Fibroblast of skin of scalp (primary cell): ENCODE results near the gene ANGPTL3. TPM values are rescaled to one million over a fixed set of nuclear protein-coding genes. Genes with fewer than 3 reads are reported as not detected.
"Not testable (repeated sequence)": the region's sequence is repeated elsewhere in the genome, so short reads cannot be mapped to it uniquely, and the experiment has no call there.

Experiments used
- DNase-seq: peaks from one replicate; pipeline ENCODE4 v3.0.0-alpha.2; 2013
- polyA plus RNA-seq, 2 experiments: library from polyadenylated mRNA; unstranded; fragments of 120-200 nt; gene quantifications; one replicate each; pipeline ENCODE4 v1.2.1, GENCODE V29; 2013; ENCODE audit not compliant: insufficient read length in 2 of 2

Gene ANGPTL3, protein sequence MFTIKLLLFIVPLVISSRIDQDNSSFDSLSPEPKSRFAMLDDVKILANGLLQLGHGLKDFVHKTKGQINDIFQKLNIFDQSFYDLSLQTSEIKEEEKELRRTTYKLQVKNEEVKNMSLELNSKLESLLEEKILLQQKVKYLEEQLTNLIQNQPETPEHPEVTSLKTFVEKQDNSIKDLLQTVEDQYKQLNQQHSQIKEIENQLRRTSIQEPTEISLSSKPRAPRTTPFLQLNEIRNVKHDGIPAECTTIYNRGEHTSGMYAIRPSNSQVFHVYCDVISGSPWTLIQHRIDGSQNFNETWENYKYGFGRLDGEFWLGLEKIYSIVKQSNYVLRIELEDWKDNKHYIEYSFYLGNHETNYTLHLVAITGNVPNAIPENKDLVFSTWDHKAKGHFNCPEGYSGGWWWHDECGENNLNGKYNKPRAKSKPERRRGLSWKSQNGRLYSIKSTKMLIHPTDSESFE
- polyA plus RNA-seq (2013, experiment 1 of 2; ENCODE audit: insufficient read length), result 0.10 TPM
- 0.16 TPM for polyA plus RNA-seq (2013, experiment 2 of 2; ENCODE audit: insufficient read length)

DNA sequence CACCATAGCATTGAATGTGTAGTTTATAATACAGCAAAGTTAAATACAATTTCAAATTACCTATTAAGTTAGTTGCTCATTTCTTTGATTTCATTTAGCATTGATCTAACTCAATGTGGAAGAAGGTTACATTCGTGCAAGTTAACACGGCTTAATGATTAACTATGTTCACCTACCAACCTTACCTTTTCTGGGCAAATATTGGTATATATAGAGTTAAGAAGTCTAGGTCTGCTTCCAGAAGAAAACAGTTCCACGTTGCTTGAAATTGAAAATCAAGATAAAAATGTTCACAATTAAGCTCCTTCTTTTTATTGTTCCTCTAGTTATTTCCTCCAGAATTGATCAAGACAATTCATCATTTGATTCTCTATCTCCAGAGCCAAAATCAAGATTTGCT, at the start of gene ANGPTL3:
ANGPTL3 (plus strand) TSS at position 240 of the 400 bp plus-strand sequence; CDS start at position 287, 47 bp downstream.
- no peak for DNase-seq

DNA sequence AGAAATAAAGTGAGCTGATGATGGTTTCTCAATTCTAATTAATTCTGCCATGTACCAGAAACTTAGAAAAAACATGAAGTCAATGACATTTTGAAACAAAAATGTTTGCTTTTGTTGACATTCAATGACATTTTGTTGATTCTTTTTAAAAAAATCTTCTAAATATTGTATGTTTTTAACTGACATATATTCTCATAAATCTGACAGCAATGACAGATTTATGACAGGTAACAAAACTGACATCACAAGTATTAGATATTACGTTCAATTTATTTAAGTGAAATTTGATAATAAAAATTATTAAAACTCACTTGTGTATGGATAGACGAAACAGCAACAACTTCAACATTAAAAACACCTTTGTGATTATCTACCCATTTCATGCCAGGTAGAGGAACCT, 36.0 kb upstream of the ANGPTL3 start:
- no peak for DNase-seq

DNA sequence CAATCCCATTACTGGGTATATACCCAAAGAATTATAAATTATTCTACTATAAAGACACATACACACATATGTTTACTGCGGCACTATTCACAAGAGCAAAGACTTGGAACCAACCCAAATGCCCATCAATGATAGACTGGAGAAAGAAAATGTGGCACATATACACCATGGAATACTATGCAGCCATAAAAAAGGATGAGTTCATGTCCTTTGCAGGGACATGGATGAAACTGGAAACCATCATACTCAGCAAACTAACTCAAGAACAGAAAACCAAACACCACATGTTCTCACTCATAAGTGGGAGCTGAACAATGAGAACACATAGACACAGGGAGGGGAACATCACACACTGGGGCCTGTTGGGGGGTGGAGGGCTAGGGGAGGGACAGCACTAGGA, 30.1 kb upstream of the ANGPTL3 start:
- DNase-seq, result not testable (repeated sequence)

DNA sequence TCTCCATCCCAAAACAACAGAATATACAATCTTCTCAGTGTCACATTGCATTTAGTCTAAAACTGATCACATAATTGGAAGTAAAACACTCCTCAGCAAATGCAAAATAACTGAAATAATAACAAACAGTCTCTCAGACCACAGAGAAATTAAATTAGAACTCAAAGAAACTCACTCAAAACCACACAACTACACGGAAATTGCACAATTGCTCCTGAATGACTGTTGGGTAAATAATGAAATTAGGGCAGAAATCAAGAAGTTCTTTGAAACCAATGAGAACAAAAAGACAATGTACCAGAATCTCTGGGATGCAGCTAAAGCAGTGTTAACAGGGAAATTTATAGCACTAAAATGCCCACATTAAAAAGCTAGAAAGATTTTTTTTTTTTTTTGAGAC, 29.4 kb upstream of the ANGPTL3 start:
- DNase-seq, result not testable (repeated sequence)

DNA sequence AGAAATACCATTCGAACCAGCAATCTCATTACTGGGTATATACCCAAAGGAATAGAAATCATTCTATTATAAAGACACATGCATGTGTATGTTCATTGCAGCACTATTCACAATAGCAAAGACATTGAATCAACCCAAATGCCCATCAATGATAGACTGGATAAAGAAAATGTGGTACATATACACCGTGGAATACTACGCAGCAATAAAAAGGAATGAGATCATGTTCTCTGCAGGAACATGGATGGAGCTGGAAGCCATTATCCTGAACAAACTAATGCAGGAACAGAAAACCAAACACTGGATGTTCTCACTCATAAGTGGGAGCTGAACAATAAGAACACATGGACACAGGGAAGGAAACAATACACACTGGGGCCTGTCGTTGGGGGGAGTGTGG, 25.8 kb upstream of the ANGPTL3 start:
- not testable (repeated sequence) for DNase-seq

DNA sequence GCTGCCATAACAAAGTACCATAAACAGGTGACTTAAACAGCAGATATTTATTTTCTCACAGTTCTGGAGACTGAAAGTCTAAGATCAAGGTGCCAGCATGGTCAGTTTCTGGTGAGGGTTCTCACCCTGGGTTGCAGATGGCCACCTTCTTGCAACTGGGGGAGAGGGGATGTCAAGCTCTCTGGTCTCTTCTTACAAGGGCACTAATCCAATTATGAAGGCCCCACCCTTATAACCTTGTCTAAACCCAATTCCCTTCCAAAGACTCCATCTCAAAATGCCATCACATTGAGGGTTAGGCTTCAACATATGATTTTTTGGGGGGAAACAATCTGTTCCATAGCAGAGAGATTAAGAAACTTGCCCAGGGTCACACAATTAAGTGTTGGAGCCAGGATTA, 24.8 kb upstream of the ANGPTL3 start:
- DNase-seq, result no peak

DNA sequence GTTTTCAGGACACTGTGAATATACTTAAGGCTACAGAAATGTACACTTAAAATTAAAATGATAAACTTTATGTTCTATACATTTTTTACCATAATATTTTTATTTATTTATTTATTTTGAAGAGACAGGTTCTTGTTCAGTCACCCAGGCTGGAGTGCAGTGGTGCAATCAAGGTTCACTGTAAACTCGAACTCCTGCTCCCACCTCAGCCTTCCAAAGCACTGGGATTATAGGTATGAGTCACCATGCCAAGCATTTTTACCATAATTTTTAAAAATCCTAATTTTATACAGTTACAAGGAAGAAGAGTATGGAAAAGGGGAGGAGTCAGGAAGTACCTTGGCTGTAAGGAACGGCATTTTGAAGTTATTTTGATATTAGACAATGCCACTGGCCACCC, 23.6 kb upstream of the ANGPTL3 start:
- peak; percentile 4 for DNase-seq

DNA sequence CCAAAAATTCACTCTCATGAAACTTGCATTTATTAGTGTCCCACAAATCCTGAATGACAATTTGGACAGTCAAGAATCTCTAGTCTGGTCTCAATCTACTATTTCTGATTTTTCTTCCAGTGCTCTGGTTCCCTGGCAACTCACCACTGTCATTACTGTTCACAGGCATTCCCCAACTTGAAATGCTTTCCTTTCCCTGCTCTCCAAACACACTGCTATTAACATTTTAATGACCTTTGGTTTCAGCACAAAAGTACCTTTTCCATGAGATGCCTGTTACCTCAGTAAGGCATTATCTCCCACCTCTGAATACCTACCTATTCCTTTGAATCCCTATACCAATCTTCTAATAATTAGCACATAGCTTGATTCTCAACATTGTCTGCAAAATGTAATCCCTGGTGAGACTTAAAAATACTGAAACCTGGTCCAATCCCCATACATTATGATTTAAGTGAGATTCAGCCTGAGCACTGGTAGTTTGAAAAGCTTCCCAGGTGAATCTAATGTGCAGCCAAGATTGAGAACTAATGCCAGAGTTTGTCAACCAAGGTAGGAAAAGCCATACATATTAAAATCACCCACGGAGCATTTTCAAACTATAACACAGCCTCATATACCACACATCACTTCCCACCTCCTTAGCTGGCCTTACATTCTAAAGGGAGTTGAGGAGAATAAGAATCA, 11.7 kb upstream of the ANGPTL3 start:
- DNase-seq, result no peak

DNA sequence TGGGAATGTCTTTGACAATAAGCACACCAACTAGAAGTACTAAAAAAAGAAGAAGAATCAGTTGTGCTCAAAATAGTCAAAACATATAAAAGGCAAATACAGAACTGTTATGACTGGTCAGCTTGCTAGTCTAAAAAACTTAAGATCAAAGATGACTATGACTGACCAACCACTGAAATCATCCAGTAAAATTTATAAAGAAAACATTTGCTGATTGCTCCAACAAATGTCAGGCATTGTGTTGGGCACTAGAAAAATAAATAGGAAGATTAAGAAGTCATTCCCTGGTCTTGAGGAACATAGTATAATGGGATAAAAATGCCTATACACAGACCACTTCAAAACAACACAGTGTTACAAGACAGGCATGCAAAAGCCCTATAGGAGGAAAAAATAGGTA, 9.3 kb upstream of the ANGPTL3 start:
- DNase-seq, result peak; percentile 54

DNA sequence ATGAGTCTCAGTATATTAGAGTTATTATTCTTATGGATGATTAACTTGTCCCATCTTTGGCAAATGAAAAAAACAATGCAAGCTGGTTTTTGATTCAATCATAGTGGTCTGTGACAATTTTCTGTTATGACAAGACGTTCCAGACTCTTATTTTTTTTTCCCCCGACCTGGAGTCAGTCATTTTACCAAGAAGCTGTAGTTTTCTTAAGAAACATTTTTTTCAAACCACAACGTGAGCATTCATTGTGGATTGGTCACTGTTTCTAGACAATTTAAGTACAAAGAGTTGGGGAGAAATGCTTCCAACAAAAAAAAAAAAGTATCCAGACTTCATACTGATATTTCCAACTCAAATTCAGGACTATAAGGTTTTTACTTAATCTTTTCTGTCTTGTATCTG, 8.0 kb upstream of the ANGPTL3 start:
- DNase-seq, result peak; percentile 81

DNA sequence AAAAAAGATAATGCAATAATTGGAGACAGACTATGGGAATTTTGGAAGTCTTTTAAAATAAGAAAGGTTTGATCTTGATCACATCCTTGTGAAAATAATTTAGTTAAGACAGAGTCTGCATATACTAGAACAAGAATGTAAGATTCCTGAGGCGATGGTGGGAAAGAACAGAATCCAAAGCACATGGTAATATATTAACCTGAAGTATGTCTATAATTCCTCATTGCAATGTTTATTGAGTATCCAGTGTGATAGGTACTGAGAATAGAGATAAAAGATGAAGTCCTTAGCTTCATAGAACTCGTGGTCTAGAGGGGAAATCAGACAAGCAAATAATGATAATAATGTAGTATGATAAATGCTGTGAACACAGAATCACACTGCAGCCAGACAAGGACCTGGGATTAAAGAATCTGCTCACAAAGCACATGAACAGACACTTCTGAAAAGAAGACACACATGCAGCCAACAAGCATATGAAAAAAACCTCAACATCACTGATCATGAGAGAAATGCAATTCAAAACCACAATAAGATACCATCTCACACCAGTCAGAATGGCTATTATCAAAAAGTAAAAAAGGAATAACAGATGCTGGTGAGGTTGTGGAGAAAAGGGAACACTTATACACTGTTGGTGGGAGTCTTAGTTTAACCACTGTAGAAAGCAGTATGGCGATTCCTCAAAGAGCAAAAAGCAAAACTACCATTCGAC, 6.9 kb upstream of the ANGPTL3 start:
- DNase-seq, result no peak

DNA sequence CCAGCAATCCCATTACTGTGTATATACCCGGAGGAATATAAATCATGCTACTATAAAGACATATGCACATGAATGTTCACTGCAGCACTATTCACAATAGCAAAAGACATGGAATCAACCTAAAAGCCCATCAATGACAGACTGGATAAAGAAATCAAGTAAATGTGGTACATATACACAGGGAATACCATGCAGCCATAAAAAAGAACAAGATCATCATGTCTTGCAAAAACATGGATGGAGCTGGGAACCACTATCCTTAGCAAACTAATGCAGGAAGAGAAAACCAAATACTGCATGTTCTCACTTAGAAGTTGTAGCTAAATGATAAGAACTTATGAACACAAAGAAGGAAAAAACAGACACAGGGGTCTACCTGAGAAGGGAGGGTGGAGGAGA, 6.4 kb upstream of the ANGPTL3 start:
- DNase-seq, result no peak

DNA sequence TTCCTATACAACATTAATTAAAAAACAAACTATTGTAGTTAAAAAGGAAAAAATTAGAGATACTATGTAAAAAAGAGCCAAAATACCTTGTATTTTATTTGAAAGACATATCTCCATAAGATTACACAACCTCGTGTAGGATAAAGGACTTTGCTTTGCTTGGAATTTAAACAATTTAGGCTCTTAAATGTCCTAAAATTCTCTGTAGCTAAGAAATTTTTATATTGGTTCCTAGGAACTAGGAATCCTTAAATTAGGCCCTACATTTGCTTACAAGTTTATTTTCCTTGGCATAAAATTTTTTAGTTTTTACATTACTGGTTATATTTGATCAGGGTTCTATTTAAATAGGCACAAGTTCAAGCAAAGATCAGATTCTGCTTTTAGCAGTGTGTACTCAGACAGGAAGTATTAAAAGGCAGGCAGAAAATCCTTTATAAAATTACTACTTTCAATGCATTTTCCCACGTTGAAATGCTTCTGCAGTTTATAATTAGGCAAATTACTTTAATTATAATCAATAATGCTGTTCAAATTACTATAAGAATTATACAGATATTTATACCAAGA, 3.4 kb upstream of the ANGPTL3 start:
- peak; percentile 22 for DNase-seq

DNA sequence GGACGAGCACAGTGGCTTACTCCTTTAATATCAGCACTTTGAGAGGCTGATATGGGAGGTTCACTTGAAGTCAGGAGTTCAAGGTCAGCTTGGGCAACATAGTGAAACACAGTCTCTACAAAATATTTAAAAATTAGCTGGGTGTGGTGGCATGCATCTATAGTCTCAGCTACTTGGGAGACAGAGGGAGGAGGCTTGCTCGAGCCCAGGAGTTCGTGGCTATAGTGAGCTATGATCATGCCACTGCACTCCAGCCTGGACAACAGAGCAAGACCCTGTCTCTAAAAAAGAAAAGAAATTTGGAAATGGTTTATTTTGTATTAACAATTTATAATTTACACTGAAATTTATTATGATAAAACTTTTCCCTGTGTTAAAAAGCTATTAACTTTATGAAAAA, 1.7 kb upstream of the ANGPTL3 start:
- no peak for DNase-seq

DNA sequence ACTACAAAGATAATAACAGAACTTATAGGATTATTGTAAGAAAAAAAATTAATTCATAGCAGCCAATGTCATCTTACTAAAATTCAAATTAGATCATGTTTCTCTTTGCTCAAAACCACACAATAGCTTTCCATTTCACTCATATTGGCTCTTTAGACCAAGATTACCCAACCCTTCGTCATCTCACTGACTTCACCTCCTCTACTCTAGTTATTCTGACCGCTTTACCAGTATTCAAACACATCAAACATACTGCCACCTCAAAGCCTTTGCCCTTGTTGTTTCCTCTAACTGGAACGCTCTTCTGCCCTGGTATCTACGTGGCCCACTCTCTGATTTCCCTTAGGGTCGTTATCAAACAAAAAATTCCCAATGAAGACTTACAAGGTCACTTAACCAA, 1.7 kb downstream of the ANGPTL3 start:
- DNase-seq, result peak; percentile 24

DNA sequence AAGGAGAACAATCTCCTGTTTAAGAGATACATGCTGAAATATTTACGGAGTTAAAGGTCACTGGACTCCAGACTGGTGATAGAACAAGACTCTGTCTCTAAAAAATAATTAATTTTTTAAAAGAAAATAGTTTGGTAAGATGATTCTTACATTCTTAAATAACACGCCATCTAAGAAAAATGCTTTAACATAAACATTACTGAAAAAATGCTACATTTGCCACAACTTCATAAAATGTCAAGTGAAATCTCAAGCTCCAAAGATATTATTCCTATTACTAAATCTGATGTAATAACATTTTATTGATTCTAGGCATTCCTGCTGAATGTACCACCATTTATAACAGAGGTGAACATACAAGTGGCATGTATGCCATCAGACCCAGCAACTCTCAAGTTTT, 4.1 kb downstream of the ANGPTL3 start:
- DNase-seq, result peak; percentile 57

DNA sequence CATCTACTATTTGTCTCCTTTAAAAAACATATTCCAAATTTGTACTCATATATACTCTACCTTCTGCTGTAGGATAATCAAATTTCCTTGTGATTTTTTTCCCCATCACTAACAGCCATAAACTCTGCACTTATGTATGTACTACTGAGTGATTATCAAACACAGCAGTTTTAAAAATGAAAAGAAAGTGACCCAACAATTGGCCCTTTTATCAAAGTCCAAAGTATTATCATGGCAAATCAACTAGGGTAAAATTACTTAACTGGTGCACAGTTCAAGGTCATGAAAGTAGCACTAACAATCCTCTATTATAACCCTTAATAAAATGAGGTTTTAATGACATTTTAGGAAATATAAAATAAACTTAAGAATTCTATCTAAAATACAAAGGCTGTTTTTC, 11.6 kb downstream of the ANGPTL3 start:
- no peak for DNase-seq

DNA sequence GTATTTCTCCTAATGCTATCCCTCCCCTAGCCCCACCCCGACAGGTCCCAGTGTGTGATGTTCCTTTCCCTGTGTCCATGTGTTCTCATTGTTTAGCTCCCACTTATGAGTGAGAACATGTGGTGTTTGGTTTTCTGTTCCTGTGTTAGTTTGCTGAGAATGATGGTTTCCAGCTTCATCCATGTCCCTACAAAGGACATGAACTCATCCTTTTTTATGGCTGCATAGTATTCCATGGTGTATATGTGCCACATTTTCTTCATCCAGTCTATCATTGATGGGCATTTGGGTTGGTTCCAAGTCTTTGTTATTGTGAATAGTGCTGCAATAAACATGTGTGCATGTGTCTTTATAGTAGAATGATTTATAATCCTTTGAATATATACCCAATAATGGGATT, 13.3 kb downstream of the ANGPTL3 start:
- not testable (repeated sequence) for DNase-seq

DNA sequence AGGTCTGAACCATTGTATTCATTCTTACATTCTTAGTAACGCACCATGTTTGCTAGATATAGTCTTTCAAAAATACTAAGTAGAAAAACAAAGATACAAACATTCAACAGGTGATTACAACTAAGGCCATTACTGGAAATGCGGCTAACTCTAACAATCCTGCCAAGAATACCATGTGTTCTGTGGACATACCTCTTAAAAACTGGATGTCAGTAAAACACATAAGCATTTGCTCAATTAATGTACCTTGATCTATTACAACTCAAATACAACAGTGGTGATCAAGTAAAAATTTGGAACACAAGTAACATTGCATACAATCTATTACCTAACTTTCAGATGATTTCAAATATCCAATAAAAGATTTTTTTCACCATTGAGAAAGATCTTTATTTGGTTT, 15.4 kb downstream of the ANGPTL3 start:
- no peak for DNase-seq

DNA sequence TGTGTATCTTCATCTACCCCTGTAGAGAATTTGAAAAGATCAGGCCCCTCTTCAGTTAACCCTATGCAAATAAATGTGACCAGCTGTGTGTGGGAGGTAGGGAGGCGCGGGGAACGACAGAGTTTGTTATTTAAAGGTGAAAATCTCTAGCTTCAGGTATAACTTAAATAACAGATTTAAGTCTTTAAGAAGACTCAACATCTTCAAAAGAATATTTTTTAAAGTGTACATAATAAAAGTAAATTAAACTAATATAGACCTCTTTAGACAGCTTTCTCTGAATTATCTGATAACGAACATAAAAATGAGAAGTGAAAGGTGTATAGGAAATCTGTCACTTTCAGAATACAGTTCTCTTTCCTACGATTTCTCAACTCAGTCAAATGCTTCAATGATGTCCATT, 16.0 kb downstream of the ANGPTL3 start:
- no peak for DNase-seq

DNA sequence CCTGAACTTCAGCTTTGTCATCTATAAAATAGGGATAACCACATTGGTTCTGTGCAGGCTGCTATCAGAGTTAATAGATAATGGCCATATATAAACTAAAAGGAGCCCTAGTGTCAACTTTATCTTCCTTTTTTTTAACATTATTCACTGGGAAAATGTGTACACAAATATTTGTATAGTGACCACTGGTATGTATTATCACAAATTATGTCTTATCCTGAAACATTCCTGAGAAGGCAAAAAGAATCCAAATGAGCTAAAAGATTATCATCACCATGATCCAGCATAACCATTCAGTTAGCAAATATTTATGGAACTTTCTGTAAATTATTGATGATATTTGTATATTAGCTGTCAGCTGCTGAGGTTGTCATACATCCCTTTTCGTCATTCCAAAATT, 16.6 kb downstream of the ANGPTL3 start:
- peak; percentile 60 for DNase-seq

DNA sequence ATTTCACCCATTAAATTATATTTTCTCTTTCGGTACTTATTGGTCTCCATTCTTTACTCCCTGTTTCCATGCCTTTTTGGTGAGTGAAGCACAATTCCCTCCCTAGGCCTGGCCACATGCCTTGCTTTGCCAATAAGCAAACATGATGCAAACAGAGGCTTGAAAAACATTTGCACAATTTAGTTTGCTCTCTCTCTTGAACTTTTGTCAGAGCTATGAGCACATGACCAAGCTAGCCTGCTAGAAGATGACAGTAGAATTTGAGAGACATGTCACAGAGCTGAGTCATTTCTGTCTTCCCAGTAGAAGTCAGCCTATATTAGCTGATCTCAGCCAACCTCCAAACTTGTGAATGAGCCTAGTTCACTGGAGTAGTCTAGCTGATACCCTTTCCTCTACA, 24.6 kb downstream of the ANGPTL3 start:
- peak; percentile 95 for DNase-seq

DNA sequence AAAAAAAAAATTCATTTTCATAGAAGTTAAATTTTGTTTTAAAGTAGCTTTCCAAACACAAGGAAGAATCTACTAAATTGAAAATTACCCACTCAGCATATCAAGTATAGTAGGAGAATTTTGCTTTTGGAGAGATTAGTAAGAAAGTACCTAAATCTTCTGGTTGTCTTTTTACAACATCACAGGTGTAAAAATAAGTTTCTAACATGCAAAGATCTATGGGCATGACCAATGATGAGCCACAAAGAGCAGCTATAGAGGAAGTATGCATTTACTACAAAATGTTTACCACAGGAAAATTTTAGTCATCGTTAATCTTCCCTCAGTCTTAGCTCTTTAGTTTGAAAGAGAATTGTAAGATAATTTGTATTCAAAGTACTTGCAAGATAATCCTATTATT, 28.1 kb downstream of the ANGPTL3 start:
- no peak for DNase-seq
